ENCODE measurements around the gene SNED1.

- TF ChIP-seq EZH2 (IDR thresholded peaks at IDR 0.05; ENCODE audit: low read depth, unreplicated experiment) (no peak), CTCF (conservative IDR thresholded peaks at IDR 0.05; ENCODE audit: low read depth in 2 of 2) (no peak), EZH2phosphoT487 (IDR thresholded peaks at IDR 0.05; ENCODE audit: unreplicated experiment) (no peak), POLR2AphosphoS5 (IDR thresholded peaks at IDR 0.05; ENCODE audit: low read depth) (no peak), NANOG (IDR thresholded peaks at IDR 0.05; ENCODE audit: borderline replicate concordance) (no peak), JUNB (IDR thresholded peaks at IDR 0.05; ENCODE audit: unreplicated experiment) (no peak), REST (IDR thresholded peaks at IDR 0.05; ENCODE audit: unreplicated experiment) (no peak), ETS1 (IDR thresholded peaks at IDR 0.05) (no peak), STAT1 (IDR thresholded peaks at IDR 0.05; ENCODE audit: unreplicated experiment) (no peak), CREB1 (CRISPR knock-in tag; IDR thresholded peaks at IDR 0.05; ENCODE audit: low read depth) (no peak), ZNF114 (CRISPR knock-in tag; IDR thresholded peaks at IDR 0.05) (no peak), ZNF331 (CRISPR knock-in tag; IDR thresholded peaks at IDR 0.05; ENCODE audit: low read depth) (no peak)
These were observed 5.6 kb downstream of the SNED1 start for GRCh38 chr2:241003830-241004564.

Measured in GM23338 (cell line).